ENCODE measurements around the gene LRRIQ3.

GRCh38 chr1:74057719-74058118, 140.3 kb downstream of the LRRIQ3 start:
- TF ChIP-seq, protein P1, sequence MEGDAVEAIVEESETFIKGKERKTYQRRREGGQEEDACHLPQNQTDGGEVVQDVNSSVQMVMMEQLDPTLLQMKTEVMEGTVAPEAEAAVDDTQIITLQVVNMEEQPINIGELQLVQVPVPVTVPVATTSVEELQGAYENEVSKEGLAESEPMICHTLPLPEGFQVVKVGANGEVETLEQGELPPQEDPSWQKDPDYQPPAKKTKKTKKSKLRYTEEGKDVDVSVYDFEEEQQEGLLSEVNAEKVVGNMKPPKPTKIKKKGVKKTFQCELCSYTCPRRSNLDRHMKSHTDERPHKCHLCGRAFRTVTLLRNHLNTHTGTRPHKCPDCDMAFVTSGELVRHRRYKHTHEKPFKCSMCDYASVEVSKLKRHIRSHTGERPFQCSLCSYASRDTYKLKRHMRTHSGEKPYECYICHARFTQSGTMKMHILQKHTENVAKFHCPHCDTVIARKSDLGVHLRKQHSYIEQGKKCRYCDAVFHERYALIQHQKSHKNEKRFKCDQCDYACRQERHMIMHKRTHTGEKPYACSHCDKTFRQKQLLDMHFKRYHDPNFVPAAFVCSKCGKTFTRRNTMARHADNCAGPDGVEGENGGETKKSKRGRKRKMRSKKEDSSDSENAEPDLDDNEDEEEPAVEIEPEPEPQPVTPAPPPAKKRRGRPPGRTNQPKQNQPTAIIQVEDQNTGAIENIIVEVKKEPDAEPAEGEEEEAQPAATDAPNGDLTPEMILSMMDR (conservative IDR thresholded peaks at IDR 0.05; ENCODE audit: low read depth, low read length) = no peak
- TF ChIP-seq RAD21 (IDR thresholded peaks at IDR 0.05; ENCODE audit: low read length) (no peak), MAZ (IDR thresholded peaks at IDR 0.05; ENCODE audit: borderline replicate concordance, low read depth, low read length) (no peak), NFE2L2 (IDR thresholded peaks at IDR 0.05; ENCODE audit: low read depth, low read length) (no peak), SMC3 (IDR thresholded peaks at IDR 0.05; ENCODE audit: low read depth, low read length) (no peak), POLR2A (IDR thresholded peaks at IDR 0.05; ENCODE audit: low read depth, low read length) (no peak), RCOR1 (IDR thresholded peaks at IDR 0.05; ENCODE audit: insufficient replicate concordance, low read length) (no peak), CEBPB (IDR thresholded peaks at IDR 0.05; ENCODE audit: low read depth, low read length) (no peak), RFX5 (IDR thresholded peaks at IDR 0.05; ENCODE audit: low read depth, low read length) (no peak)
